NB4 (cell line): ENCODE results near the gene SMIM24.

ENCODE experiments used
- DNase-seq: peaks from one replicate; pipeline ENCODE4 v3.0.0; 2010; ENCODE audit warnings: low read depth
- H3K4me3 ChIP-seq: one replicate; pipeline ENCODE4 v1.5.1; 2011; ENCODE audit warnings: mild to moderate bottlenecking, low read depth, low read length, moderate library complexity
- MYC ChIP-seq: IDR thresholded peaks from 2 replicates; pipeline ENCODE4 v1.6.1; 2011; ENCODE audit warnings: low read depth, low read length
- POLR2A ChIP-seq: IDR thresholded peaks from 2 replicates; pipeline ENCODE4 v1.6.1; 2011; ENCODE audit warnings: mild to moderate bottlenecking; ENCODE audit not compliant: insufficient read length; ENCODE audit errors: extremely low read depth
- TF ChIP-seq, protein P1 (sequence below): IDR thresholded peaks from 2 replicates; pipeline ENCODE4 v1.6.1; 2011; ENCODE audit warnings: low read depth, low read length
- TF ChIP-seq, protein P2 (sequence below): IDR thresholded peaks from one replicate; pipeline ENCODE4 v1.5.1; 2012; ENCODE audit warnings: low read depth, low read length

Gene SMIM24

DNA sequence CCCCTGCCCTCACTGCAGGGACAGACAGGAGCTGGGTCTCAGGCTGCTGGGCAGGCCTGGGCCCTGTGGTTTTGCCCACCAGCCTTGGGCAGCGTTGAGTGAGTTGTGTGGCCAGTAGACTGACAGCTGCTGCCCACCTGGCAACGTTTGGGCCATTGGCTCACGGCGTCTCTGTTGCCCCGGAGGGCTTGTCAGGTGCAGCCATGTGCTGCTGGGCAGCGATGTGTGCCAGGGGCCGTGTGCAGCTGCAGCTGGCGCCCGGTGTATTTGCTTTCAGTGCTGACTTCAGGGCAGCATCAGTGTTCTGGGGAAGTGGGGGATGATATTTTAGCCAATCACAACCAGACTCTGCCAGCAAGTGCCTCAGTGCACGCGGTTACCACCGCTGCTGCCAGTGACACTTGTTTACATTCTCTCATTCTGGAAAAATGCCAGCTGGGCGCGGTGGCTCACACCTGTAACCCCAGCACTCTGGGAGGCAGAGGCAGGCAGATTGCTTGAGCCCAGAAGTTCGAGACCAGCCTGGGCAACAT, 36.4 kb upstream of the SMIM24 start:
- TF ChIP-seq POLR2A (no peak), MYC (no peak)
- TF ChIP-seq, protein P1, sequence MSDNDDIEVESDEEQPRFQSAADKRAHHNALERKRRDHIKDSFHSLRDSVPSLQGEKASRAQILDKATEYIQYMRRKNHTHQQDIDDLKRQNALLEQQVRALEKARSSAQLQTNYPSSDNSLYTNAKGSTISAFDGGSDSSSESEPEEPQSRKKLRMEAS, result no peak
- TF ChIP-seq, protein P2, sequence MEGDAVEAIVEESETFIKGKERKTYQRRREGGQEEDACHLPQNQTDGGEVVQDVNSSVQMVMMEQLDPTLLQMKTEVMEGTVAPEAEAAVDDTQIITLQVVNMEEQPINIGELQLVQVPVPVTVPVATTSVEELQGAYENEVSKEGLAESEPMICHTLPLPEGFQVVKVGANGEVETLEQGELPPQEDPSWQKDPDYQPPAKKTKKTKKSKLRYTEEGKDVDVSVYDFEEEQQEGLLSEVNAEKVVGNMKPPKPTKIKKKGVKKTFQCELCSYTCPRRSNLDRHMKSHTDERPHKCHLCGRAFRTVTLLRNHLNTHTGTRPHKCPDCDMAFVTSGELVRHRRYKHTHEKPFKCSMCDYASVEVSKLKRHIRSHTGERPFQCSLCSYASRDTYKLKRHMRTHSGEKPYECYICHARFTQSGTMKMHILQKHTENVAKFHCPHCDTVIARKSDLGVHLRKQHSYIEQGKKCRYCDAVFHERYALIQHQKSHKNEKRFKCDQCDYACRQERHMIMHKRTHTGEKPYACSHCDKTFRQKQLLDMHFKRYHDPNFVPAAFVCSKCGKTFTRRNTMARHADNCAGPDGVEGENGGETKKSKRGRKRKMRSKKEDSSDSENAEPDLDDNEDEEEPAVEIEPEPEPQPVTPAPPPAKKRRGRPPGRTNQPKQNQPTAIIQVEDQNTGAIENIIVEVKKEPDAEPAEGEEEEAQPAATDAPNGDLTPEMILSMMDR, result no peak
- H3K4me3 ChIP-seq, result no peak overlapping the region
- DNase-seq, result no peak

DNA sequence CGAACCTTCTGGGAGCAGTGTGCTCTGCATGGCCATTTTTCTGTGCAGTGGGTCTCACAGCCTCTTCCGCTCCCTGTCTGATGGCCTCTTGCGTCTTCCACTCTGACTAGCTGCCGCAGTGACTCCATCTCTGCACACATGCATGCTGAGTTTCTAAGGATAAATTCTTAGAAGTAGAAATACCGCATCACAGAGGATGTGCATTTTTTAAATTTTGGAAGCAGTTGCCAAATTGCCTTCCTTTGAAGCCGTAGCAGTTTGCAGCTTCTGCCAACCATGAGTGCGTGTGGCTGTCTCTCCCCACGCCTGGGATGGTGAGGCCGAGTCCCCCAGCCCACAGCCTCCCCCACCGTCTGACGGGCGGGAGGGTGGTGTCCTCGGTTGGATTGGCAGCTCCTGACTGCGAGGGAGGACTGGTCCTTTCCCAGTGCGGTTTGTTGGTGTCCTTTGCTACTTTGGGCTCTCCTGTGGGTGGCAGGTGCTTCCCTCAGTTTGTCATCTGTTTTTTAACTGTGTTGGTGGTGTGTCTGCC, 35.6 kb upstream of the SMIM24 start:
- no peak overlapping the region for H3K4me3 ChIP-seq
- DNase-seq, result no peak
- TF ChIP-seq, protein P2, result no peak
- TF ChIP-seq MYC, result no peak
- TF ChIP-seq, protein P1, result no peak
- TF ChIP-seq POLR2A, result no peak

DNA sequence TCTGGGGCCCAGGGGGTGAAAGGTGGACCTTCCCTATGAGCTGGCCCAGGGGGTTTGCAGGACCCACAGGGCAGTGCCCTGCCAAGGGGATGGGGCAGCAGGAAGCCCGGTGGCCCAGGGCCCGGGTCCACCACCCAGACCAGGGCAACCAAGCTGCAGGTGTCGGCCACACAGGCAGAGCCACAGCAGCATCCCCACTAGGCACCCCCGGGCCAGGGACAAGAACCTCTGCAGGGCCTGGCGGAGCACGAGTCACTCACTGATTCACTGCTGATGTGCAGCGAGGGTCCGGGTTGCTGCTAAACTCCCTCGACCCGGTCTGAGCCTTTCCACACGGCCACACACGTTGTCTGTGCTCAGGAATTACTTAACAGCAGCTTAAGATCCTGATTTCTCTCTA, 34.6 kb upstream of the SMIM24 start:
- TF ChIP-seq, protein P2, result no peak
- TF ChIP-seq POLR2A, result no peak
- no peak for TF ChIP-seq MYC
- TF ChIP-seq, protein P1, result no peak
- no peak for DNase-seq
- H3K4me3 ChIP-seq, result no peak overlapping the region

DNA sequence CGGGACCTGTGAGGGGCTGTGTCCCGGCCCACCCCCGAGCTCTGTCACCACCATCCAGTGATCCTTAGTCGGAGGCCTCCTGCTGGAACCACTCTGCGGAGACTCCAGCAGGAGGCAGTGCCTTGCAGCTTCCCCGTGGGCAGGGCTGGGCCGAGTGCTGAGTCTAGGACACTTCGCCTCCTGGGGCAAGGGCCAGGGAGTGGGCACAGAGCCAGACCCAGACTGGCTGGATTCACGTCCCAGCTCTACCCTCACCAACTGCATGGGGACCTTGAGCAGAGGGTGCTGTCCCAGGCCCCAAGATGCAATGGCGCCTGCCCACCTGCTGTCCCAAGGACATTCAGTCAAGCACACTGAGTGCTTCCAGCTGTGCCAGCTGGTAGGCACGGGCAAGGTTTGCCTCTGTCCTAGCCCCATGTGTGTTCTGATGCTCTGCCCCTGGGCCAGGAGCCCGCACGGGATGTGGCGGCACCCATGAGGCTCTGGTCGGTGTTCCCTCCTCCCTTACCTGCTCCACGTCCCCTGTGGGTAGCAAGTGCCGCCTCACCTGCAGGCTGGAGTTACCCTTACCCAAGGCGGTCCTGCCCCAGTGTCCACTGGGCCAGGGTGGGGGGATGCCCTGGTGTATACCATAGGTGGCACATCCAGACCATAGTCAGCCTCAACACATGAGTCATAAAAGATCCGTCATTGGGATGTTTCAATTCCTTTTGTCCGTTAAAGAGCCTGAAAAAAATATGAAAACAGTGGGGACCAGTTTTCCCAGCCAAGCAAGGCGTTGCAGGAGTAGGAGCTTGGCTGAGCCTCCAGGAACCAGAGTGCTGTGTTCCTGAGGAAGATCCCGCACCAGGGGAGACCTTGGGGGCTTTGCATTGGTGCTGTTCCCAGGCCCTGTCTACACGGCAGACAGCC, 33.2 kb upstream of the SMIM24 start:
- no peak for DNase-seq
- TF ChIP-seq, protein P2, result no peak
- TF ChIP-seq MYC, result no peak
- no peak for TF ChIP-seq POLR2A
- TF ChIP-seq, protein P1, result no peak
- H3K4me3 ChIP-seq, result no peak overlapping the region

DNA sequence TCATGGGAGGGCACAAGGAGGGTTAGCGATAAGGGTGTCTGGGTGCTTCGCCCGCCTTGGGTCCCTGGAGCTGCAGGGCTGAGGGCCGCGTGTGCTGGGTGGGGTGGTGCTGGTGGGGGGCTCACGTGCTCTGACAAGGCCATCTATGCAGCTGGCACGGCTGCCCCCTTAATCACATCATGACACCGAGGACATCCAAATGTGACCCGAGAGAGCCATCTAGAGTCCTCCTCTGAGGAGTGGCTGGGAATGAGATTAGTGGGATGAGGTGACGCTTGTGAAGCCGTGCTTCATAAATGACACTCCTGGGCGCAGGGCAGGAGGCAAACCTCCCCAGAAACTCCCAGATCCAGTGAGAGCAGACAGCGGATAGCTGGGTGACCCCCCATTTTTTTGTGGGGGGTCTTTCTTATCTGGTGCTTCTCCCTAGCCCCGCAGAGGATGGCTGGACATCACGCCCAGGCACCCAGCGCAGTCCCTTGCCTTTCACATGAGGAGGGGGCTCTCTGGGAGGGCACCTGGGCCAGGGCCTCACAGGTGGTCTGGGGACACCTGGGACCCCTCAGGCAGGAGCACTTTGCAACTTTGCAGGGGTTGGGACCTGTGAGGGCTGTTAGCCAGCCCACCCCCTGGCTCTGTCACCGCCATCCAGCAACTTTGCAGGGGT, 32.4 kb upstream of the SMIM24 start:
- no peak overlapping the region for H3K4me3 ChIP-seq
- TF ChIP-seq, protein P2, result no peak
- TF ChIP-seq, protein P1, result no peak
- TF ChIP-seq MYC, result no peak
- TF ChIP-seq POLR2A, result no peak
- no peak for DNase-seq
